CD4-positive, alpha-beta T cell (primary cell): ENCODE measurements around the gene FBXL2. TPM values are rescaled to one million over a fixed set of nuclear protein-coding genes. Genes with fewer than 3 reads are reported as not detected.
"Not testable (repeated sequence)": the region's sequence is repeated elsewhere in the genome, so short reads cannot be mapped to it uniquely, and the experiment has no call there.

ENCODE experiments used
- ATAC-seq: fragments of 200-7000 bp; cut with Tn5 transposase; one replicate; pipeline ENCODE4 v1.10.0; 2022; ENCODE audit warnings: mild to moderate bottlenecking; ENCODE audit not compliant: poor library complexity
- CTCF ChIA-PET: fragments of 350-600 bp; sonication (Branson Sonifier 250); formaldehyde crosslinking; loops from one replicate; lab custom pipeline; 2021; ENCODE audit warnings: antibody characterized with exemption, inconsistent platforms; lab: Charles Lee
- POLR2A ChIA-PET: fragments of 350-600 bp; sonication (Branson Sonifier 250); formaldehyde crosslinking; loops from one replicate; lab custom pipeline; 2021; ENCODE audit warnings: antibody characterized with exemption, inconsistent platforms; lab: Charles Lee
- DNase-seq, 14 experiments: peaks; one replicate each; pipeline ENCODE4 v3.0.0-alpha.2; 2013 to 2020; ENCODE audit warnings: mixed read lengths in 2 of 14
- H3K27ac ChIP-seq, 2 donors: one replicate each; pipeline versions ENCODE4 v1.5.1 to v1.7.0; 2013; ENCODE audit warnings: low read length in 2 of 2, low read depth in 1 of 2, mild to moderate bottlenecking in 1 of 2
- H3K27me3 ChIP-seq, 2 experiments: 1 replicate in 1 of 2; 2 replicates in 1 of 2; pipeline versions ENCODE4 v1.6.1 to v1.7.0; 2013; ENCODE audit warnings: low read length in 2 of 2, control low read depth in 1 of 2, mild to moderate bottlenecking in 1 of 2, moderate library complexity in 1 of 2; ENCODE audit not compliant: insufficient read depth in 2 of 2, control insufficient read depth in 1 of 2
- H3K36me3 ChIP-seq: one replicate; pipeline ENCODE4 v1.6.1; 2013; ENCODE audit warnings: low read length, control low read depth; ENCODE audit not compliant: insufficient read depth
- H3K4me1 ChIP-seq: one replicate; pipeline ENCODE4 v1.6.1; 2013; ENCODE audit warnings: low read length, control low read depth; ENCODE audit not compliant: insufficient read depth
- H3K4me3 ChIP-seq: one replicate; pipeline ENCODE4 v1.5.1; 2013; ENCODE audit warnings: mild to moderate bottlenecking, low read length, moderate library complexity
- H3K9me3 ChIP-seq, 2 experiments: 1 replicate in 1 of 2; 2 replicates in 1 of 2; pipeline versions ENCODE4 v1.6.1 to v1.7.0; 2013; ENCODE audit warnings: low read length in 2 of 2, mild to moderate bottlenecking in 2 of 2, control low read depth in 1 of 2, moderate library complexity in 1 of 2; ENCODE audit not compliant: control insufficient read depth in 1 of 2, insufficient read depth in 1 of 2
- H3K27ac Mint-ChIP-seq: one replicate; pipeline ENCODE4 v1.8.0; 2020; ENCODE audit warnings: mixed read lengths
- H3K27me3 Mint-ChIP-seq: one replicate; pipeline ENCODE4 v1.8.0; 2021; ENCODE audit warnings: mixed read lengths
- H3K36me3 Mint-ChIP-seq: one replicate; pipeline ENCODE4 v1.8.0; 2021; ENCODE audit warnings: low read depth, mixed read lengths
- H3K4me1 Mint-ChIP-seq: one replicate; pipeline ENCODE4 v1.8.0; 2021; ENCODE audit warnings: low read depth, mixed read lengths
- H3K4me3 Mint-ChIP-seq: one replicate; pipeline ENCODE4 v1.8.0; 2020; ENCODE audit warnings: mild to moderate bottlenecking, mixed read lengths
- H3K9me3 Mint-ChIP-seq: one replicate; pipeline ENCODE4 v1.8.0; 2020; ENCODE audit warnings: mixed read lengths
- intact Hi-C, 2 experiments: fragments of 100-400 bp; cut with DNase I in 1 of 2; cut with micrococcal nuclease in 1 of 2; formaldehyde crosslinking; loops; one replicate each; pipeline versions ENCODE4 v1.15.1 to v1.9.0; 2023 to 2025; cut with DNase I, micrococcal nuclease
- total RNA-seq, 174 experiments: library from RNA in 2 of 174; stranded (reverse) in 2 of 174; gene quantifications; one replicate each; pipeline ENCODE4 v1.2.3 and lab custom pipeline; 2021 to 2026
- TF ChIP-seq, protein P1 (sequence below): fragments of 200-600 bp; IDR thresholded peaks from one replicate; pipeline ENCODE4 v1.8.0; 2022; ENCODE audit warnings: antibody characterized with exemption, mild to moderate bottlenecking

Gene FBXL2
- total RNA-seq, 2 experiments from 2014 or later: not detected

DNA sequence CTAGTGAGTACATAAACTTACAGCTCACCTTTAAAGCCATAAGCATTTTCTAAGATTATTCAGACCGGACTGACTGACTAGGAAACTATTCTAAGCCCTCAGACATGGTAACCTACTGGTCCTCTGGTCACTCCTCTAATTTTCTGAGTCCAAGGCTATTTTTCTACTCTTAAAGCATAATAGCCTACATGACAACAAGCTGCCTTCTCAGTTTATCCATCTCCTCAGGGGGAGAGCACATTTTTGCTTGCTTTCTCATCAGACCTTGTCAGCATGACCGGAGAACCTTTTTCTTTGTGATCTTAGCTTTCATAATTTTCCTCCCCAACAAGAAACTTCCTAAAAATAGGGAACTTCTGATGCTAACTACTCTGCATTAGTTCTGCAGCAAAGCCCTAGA, 124.5 kb downstream of the FBXL2 start:
- H3K9me3 ChIP-seq: no peaks in the 10 kb centered on the region
- no peaks in the 10 kb centered on the region for H3K4me1 ChIP-seq
- peaks cover 89% of the 10 kb centered on the region for H3K36me3 ChIP-seq
- no peaks in the 10 kb centered on the region for H3K27me3 ChIP-seq
- ATAC-seq: no peak
- no peaks in the 10 kb centered on the region for H3K4me1 Mint-ChIP-seq
- ChIA-PET CTCF (no interaction called here), POLR2A (no interaction called here)
- peaks cover 84% of the 10 kb centered on the region for H3K36me3 Mint-ChIP-seq
- H3K27ac ChIP-seq: no peak overlapping the region
- no peak overlapping the region for H3K4me3 Mint-ChIP-seq
- H3K27me3 Mint-ChIP-seq: no peaks in the 10 kb centered on the region
- TF ChIP-seq, protein P1, sequence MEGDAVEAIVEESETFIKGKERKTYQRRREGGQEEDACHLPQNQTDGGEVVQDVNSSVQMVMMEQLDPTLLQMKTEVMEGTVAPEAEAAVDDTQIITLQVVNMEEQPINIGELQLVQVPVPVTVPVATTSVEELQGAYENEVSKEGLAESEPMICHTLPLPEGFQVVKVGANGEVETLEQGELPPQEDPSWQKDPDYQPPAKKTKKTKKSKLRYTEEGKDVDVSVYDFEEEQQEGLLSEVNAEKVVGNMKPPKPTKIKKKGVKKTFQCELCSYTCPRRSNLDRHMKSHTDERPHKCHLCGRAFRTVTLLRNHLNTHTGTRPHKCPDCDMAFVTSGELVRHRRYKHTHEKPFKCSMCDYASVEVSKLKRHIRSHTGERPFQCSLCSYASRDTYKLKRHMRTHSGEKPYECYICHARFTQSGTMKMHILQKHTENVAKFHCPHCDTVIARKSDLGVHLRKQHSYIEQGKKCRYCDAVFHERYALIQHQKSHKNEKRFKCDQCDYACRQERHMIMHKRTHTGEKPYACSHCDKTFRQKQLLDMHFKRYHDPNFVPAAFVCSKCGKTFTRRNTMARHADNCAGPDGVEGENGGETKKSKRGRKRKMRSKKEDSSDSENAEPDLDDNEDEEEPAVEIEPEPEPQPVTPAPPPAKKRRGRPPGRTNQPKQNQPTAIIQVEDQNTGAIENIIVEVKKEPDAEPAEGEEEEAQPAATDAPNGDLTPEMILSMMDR: no peak
- H3K4me3 ChIP-seq: no peak overlapping the region
- no peaks in the 10 kb centered on the region for H3K9me3 Mint-ChIP-seq
- no peak for DNase-seq
- intact Hi-C loops: no loop called here
- no peak overlapping the region for H3K27ac Mint-ChIP-seq

DNA sequence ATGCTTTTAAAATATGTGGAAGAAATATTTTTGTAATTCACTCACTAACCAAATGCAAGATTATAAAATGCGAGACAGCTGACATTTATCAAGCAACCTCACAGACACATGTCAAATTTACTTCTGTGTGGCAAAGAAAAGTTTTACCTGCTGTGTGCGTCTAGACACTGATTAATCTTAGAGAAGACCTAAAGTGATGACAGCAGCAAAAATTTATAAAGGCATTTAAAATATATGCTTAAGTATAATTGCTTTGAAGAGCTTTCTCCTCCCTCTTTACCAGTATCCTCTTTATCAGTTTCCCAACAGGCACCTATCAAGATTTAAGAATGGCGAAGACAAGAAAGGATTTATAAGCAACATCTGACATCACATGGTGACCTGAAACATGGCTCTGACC, 125.7 kb downstream of the FBXL2 start:
- no peak overlapping the region for H3K4me3 ChIP-seq
- H3K36me3 Mint-ChIP-seq: peaks cover 84% of the 10 kb centered on the region

DNA sequence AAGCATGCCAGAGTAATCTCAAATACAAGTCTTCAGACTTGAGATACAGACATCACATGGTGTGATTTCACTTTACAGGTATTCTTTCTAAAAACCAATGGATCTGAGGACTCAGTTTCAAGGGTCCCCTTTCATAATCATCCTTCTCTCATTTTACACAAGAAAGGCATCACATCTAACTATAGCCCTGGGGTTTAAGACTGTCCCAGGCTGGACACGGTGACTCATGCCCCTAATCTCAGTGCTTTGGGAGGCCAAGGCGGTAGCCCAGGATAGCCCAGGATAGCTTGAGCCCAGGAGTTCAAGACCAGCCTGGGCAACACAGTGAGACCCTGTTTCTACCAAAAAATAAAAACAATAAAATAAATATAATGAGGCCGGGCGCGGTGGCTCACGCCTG, 126.5 kb downstream of the FBXL2 start:
- peaks cover 89% of the 10 kb centered on the region for H3K36me3 ChIP-seq
- no peak overlapping the region for H3K27ac ChIP-seq
- Mint-ChIP-seq H3K4me1 (no peaks in the 10 kb centered on the region), H3K36me3 (peaks cover 84% of the 10 kb centered on the region), H3K4me3 (no peak overlapping the region), H3K27ac (no peak overlapping the region), H3K9me3 (no peaks in the 10 kb centered on the region), H3K27me3 (no peaks in the 10 kb centered on the region)
- no peak for DNase-seq
- CTCF ChIA-PET: no interaction called here
- H3K9me3 ChIP-seq: no peaks in the 10 kb centered on the region
- no peaks in the 10 kb centered on the region for H3K27me3 ChIP-seq
- TF ChIP-seq, protein P1: no peak
- POLR2A ChIA-PET: no interaction called here
- intact Hi-C loops: no loop called here
- no peak for ATAC-seq
- H3K4me1 ChIP-seq: no peaks in the 10 kb centered on the region
- H3K4me3 ChIP-seq: no peak overlapping the region

More for the DNA sequence above, 125.7 kb downstream of the FBXL2 start:
- Mint-ChIP-seq H3K9me3 (no peaks in the 10 kb centered on the region), H3K4me1 (no peaks in the 10 kb centered on the region), H3K27me3 (no peaks in the 10 kb centered on the region), H3K4me3 (no peak overlapping the region), H3K27ac (peak overlapping the region; percentile 8)
- intact Hi-C loops: no loop called here
- no peak overlapping the region for H3K27ac ChIP-seq
- TF ChIP-seq, protein P1: no peak
- peaks cover 89% of the 10 kb centered on the region for H3K36me3 ChIP-seq
- H3K4me1 ChIP-seq: no peaks in the 10 kb centered on the region
- no peak for DNase-seq
- ChIA-PET POLR2A (no interaction called here), CTCF (no interaction called here)
- no peak for ATAC-seq
- H3K27me3 ChIP-seq: no peaks in the 10 kb centered on the region
- H3K9me3 ChIP-seq: no peaks in the 10 kb centered on the region

DNA sequence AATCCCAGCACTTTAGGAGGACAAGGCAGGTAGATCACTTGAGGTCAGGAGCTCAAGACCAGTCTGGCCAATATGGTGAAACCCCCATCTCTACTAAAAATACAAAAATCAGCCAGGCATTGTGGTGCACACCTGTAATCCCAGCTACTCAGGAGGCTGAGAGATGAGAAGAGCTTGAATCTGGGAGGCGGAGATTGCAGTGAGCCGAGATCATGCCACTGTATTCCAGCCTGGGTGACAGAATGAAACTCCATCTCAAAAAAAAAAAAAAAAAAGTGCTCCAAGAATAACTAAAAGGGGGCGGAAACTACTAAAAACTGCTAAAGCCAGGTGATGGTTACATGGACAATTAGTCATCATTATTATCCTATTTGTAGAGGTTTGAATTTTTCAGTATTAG, 133.6 kb downstream of the FBXL2 start:
- H3K4me1 Mint-ChIP-seq, intact Hi-C loops, CTCF ChIA-PET, H3K4me3 Mint-ChIP-seq, ATAC-seq, H3K27ac Mint-ChIP-seq, H3K9me3 ChIP-seq, H3K27me3 Mint-ChIP-seq, H3K27ac ChIP-seq, H3K4me1 ChIP-seq, DNase-seq, H3K9me3 Mint-ChIP-seq, H3K4me3 ChIP-seq, H3K27me3 ChIP-seq: not testable (repeated sequence)
- H3K36me3 Mint-ChIP-seq: peaks cover 92% of the 10 kb centered on the region
- peaks cover 85% of the 10 kb centered on the region for H3K36me3 ChIP-seq
- POLR2A ChIA-PET: interaction anchor here (0.7 kb wide), 2 partner anchors 18 to 28 kb away, joined by 3 read pairs; no protein-coding TSS in a partner anchor
